Endodermal cell (in vitro differentiated cells): Measurements from ENCODE around the gene LIN7C. TPM values are rescaled to one million over a fixed set of nuclear protein-coding genes. Genes with fewer than 3 reads are reported as not detected.
A peak's percentile ranks its signal among the peaks of the same experiment; 100 is the strongest.

Experiments used
- DNase-seq: peaks from one replicate; pipeline ENCODE4 v3.0.0-alpha.2; 2017
- H3K27ac ChIP-seq: 2 replicates; pipeline ENCODE4 v1.5.1; 2013; ENCODE audit warnings: mild to moderate bottlenecking, low read depth, low read length, moderate library complexity
- H3K27me3 ChIP-seq: 2 replicates; pipeline ENCODE4 v1.6.1; 2013; ENCODE audit warnings: mild to moderate bottlenecking, low read length, moderate library complexity; ENCODE audit not compliant: insufficient read depth, control insufficient read depth, poor library complexity, severe bottlenecking
- H3K36me3 ChIP-seq: 2 replicates; pipeline ENCODE4 v1.7.0; 2013; ENCODE audit warnings: mild to moderate bottlenecking, low read length, moderate library complexity; ENCODE audit not compliant: control insufficient read depth, insufficient read depth
- H3K4me1 ChIP-seq: one replicate; pipeline ENCODE4 v1.7.0; 2013; ENCODE audit warnings: low read length; ENCODE audit not compliant: control insufficient read depth, insufficient read depth
- H3K4me3 ChIP-seq: 2 replicates; pipeline ENCODE4 v1.5.1; 2013; ENCODE audit warnings: mild to moderate bottlenecking, low read length, moderate library complexity
- H3K9ac ChIP-seq: 2 replicates; pipeline ENCODE4 v1.6.1; 2013; ENCODE audit warnings: mild to moderate bottlenecking, low read length, moderate library complexity; ENCODE audit not compliant: poor library complexity, severe bottlenecking; ENCODE audit errors: extremely low read depth
- H3K9me3 ChIP-seq: 2 replicates; pipeline ENCODE4 v1.6.1; 2013; ENCODE audit warnings: mild to moderate bottlenecking, low read length, moderate library complexity; ENCODE audit not compliant: control insufficient read depth
- H3K27ac Mint-ChIP-seq: 2 replicates; pipeline ENCODE4 v1.8.0; 2020; ENCODE audit warnings: mixed read lengths
- H3K27me3 Mint-ChIP-seq: 2 replicates; pipeline ENCODE4 v1.8.0; 2021; ENCODE audit warnings: mild to moderate bottlenecking, mixed read lengths; ENCODE audit not compliant: insufficient read depth
- H3K36me3 Mint-ChIP-seq: 2 replicates; pipeline ENCODE4 v1.8.0; 2020; ENCODE audit warnings: low read depth, mixed read lengths
- H3K4me1 Mint-ChIP-seq: 2 replicates; pipeline ENCODE4 v1.8.0; 2020; ENCODE audit warnings: mixed read lengths
- H3K4me3 Mint-ChIP-seq: 2 replicates; pipeline ENCODE4 v1.8.0; 2020; ENCODE audit warnings: mild to moderate bottlenecking, moderate library complexity, mixed read lengths
- H3K9me3 Mint-ChIP-seq: 2 replicates; pipeline ENCODE4 v1.8.0; 2020; ENCODE audit warnings: mild to moderate bottlenecking, mixed read lengths
- WGBS, 2 experiments: methylation state at CpG; one replicate each; pipeline versions ENCODE4 v1.1.5 to v1.1.7; 2013; ENCODE audit warnings: missing lambda C conversion rate in 2 of 2, mixed read lengths in 1 of 2; ENCODE audit not compliant: insufficient coverage in 1 of 2, insufficient read length in 1 of 2; 5-methylcytosine and 5-hydroxymethylcytosine counted together
- total RNA-seq, 2 donors: library from RNA; stranded (reverse); fragmentation: NEBNext Ultra II Directional in 1 of 2; extraction: Animal tissue kit (Norgen Biotek cat#: 25700) in 1 of 2; gene quantifications; 2 replicates in 1 of 2; 3 replicates in 1 of 2; pipeline ENCODE4 v1.2.1, GENCODE V29; 2021
- TF ChIP-seq, protein P1 (sequence below): fragments of 200-600 bp; sonication (generic); conservative IDR thresholded peaks from 2 replicates; pipeline ENCODE4 v1.5.0; 2021; ENCODE audit warnings: antibody characterized with exemption, mild to moderate bottlenecking

The LIN7C gene
- total RNA-seq, 2 donors from 2014 or later = 28.3 to 39.6 TPM

GRCh38 chr11:27464909-27465308 lies 41.7 kb downstream of the LIN7C start:
- Histone ChIP-seq H3K4me3 (peak overlapping the region; percentile 43), H3K9me3 (no peaks in the 10 kb centered on the region), H3K36me3 (peaks cover 9% of the 10 kb centered on the region), H3K9ac (no peak overlapping the region), H3K27ac (no peak overlapping the region), H3K4me1 (peaks cover 17% of the 10 kb centered on the region), H3K27me3 (no peaks in the 10 kb centered on the region)
- Mint-ChIP-seq H3K4me3 (no peak overlapping the region), H3K9me3 (no peaks in the 10 kb centered on the region), H3K27me3 (no peaks in the 10 kb centered on the region), H3K36me3 (peaks cover 16% of the 10 kb centered on the region), H3K27ac (peak overlapping the region; percentile 80), H3K4me1 (peaks cover 55% of the 10 kb centered on the region)
- 73 to 100% methylated on average over 1 of the region's 2 CpGs for WGBS, 2 experiments
- TF ChIP-seq, protein P1, sequence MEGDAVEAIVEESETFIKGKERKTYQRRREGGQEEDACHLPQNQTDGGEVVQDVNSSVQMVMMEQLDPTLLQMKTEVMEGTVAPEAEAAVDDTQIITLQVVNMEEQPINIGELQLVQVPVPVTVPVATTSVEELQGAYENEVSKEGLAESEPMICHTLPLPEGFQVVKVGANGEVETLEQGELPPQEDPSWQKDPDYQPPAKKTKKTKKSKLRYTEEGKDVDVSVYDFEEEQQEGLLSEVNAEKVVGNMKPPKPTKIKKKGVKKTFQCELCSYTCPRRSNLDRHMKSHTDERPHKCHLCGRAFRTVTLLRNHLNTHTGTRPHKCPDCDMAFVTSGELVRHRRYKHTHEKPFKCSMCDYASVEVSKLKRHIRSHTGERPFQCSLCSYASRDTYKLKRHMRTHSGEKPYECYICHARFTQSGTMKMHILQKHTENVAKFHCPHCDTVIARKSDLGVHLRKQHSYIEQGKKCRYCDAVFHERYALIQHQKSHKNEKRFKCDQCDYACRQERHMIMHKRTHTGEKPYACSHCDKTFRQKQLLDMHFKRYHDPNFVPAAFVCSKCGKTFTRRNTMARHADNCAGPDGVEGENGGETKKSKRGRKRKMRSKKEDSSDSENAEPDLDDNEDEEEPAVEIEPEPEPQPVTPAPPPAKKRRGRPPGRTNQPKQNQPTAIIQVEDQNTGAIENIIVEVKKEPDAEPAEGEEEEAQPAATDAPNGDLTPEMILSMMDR = no peak
- no peak for DNase-seq

DNA sequence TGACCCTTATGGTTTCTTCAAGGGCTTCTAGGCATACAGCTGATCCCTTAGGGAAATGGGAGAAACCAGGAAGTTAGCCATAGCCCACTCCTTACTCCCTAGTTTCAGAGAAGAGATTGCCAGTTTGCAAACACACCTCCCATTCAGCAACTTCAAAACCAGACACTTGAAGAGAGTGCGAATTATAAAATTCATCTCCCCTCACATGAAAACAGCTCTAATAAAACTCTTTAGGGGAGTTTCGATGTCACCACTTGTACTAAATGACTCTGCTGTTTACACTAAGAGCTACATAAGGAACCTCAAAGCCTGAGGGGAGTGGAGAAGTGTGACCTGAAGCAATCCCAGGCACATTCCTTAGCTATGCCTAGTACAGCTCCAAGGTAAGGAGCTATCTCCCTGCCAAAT lies 42.3 kb downstream of the LIN7C start:
- 83% methylated on average over 2 of the region's 2 CpGs; no CpG with 5 or more reads in 1 of the 2 experiments for WGBS, 2 experiments
- no peak overlapping the region for H3K4me3 ChIP-seq
- no peak overlapping the region for H3K9ac ChIP-seq
- peaks cover 17% of the 10 kb centered on the region for H3K4me1 ChIP-seq
- H3K27ac ChIP-seq = no peak overlapping the region
- no peak for DNase-seq
- H3K27ac Mint-ChIP-seq = peak overlapping the region; percentile 80
- TF ChIP-seq, protein P1 = no peak
- no peak overlapping the region for H3K4me3 Mint-ChIP-seq
- peaks cover 52% of the 10 kb centered on the region for H3K4me1 Mint-ChIP-seq
- H3K36me3 Mint-ChIP-seq = peaks cover 17% of the 10 kb centered on the region
- no peaks in the 10 kb centered on the region for H3K27me3 Mint-ChIP-seq
- peaks cover 9% of the 10 kb centered on the region for H3K36me3 ChIP-seq
- no peaks in the 10 kb centered on the region for H3K9me3 ChIP-seq
- H3K9me3 Mint-ChIP-seq = no peaks in the 10 kb centered on the region
- no peaks in the 10 kb centered on the region for H3K27me3 ChIP-seq

- H3K4me3 ChIP-seq = no peak overlapping the region
- Mint-ChIP-seq H3K9me3 (no peaks in the 10 kb centered on the region), H3K27me3 (no peaks in the 10 kb centered on the region), H3K4me1 (peaks cover 47% of the 10 kb centered on the region), H3K36me3 (peaks cover 18% of the 10 kb centered on the region), H3K27ac (no peak overlapping the region), H3K4me3 (no peak overlapping the region)
- H3K9me3 ChIP-seq = no peaks in the 10 kb centered on the region
- no peaks in the 10 kb centered on the region for H3K27me3 ChIP-seq
- H3K27ac ChIP-seq = no peak overlapping the region
- peaks cover 12% of the 10 kb centered on the region for H3K4me1 ChIP-seq
- DNase-seq = no peak
- 87 to 94% methylated on average over 5 of the region's 5 CpGs for WGBS, 2 experiments
- no peak overlapping the region for H3K9ac ChIP-seq
- TF ChIP-seq, protein P1 = no peak
- peaks cover 9% of the 10 kb centered on the region for H3K36me3 ChIP-seq
These were observed 44.0 kb downstream of the LIN7C start for GRCh38 chr11:27462543-27462942.
